Measurements from ENCODE around the gene MTHFD1. TPM values are rescaled to one million over a fixed set of nuclear protein-coding genes. Genes with fewer than 3 reads are reported as not detected.
"Not testable (repeated sequence)": the region's sequence is repeated elsewhere in the genome, so short reads cannot be mapped to it uniquely, and the experiment has no call there.

The MTHFD1 gene
- polyA plus RNA-seq (2013, experiment 1 of 2; ENCODE audit: insufficient read length) = 59.5 TPM
- 50.4 TPM for polyA plus RNA-seq (2013, experiment 2 of 2; ENCODE audit: insufficient read length)

- peak; percentile 100 for DNase-seq
These were observed at the start of gene MTHFD1 for GRCh38 chr14:64387782-64388532. Gene MTHFD1, plus strand, starts transcription at chr14:64388353. Its CDS starts 75 bp downstream, at chr14:64388428.

- DNase-seq = peak; percentile 98
These were observed 49.4 kb upstream of the MTHFD1 start for GRCh38 chr14:64338616-64339316.

DNA sequence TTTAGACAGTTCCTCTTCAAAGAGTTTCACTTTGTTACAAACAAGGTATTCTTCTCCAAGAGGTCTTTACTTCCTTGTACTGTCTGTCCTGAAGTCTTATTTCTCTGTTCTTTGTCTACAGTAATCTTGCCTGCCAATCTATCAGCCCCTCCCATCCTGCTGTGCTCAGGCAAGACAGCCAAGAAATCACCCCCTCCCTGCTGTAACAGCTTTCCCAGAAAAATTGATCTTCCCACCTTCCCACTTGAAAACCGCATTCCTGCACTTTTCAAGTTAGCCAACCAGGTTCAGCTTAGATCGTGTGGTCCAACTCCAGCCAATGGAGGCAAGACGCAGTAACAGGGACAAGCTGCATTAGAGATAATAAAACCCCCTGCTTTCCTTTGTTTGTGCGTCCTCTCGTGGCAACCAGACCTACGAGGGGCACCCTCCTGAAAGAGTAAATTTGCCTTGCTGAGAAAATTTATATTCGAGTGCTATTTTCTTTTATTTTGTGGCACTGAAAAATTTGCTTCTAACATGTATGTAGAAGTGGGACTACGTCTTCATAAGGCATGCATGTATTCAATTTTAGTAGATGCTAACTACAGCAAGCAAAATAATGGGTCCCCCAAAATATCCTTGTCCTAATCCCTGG is 47.5 kb upstream of the MTHFD1 start:
- no peak for DNase-seq

DNA sequence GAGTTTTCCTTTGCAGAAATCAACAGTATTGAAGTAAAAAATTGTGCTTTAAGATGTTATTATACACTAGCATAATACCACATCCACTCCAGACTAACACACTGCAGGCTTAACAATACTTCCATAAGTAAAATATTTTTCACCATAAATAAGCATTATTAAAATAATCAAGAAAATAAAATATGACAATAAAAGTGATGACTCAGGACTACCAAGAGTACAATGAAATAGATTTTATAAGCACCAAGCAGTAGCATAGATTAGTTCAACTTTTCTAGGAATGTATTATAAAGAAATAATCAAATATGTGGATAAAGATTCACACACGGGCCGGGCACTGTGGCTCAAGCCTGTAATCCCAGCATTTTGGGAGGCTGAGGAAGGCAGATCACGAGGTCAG is 40.4 kb upstream of the MTHFD1 start:
- no peak for DNase-seq

- DNase-seq = no peak
These were observed 38.2 kb upstream of the MTHFD1 start for GRCh38 chr14:64349741-64350490.

GRCh38 chr14:64363265-64363846 is 24.8 kb upstream of the MTHFD1 start:
- DNase-seq = peak; percentile 45

- DNase-seq = peak; percentile 63
These were observed 23.2 kb upstream of the MTHFD1 start for GRCh38 chr14:64364907-64365306.

DNA sequence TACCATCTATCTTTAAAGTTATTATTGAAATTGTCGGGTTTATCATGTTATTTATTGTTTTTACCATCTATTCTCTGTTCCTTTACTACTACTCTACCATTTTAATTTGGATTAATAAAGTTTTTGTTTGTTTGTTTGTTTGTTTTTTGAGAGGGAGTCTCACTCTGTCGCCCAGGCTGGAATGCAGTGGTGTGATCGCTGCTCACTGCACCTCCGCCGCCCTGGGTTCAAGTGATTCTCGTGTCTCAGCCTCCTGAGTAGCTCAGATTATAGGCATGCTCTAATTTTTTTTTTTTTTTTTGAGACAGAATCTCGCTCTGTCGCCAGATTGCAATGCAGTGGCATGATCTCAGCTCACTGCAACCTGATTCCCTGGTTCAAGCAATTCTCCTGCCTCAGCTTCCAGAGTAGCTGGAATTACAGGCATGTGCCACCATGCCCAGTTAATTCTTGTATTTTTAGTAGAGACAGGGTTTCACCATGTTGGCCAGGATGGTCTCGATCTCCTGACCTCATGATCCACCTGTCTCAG is 22.7 kb upstream of the MTHFD1 start:
- peak; percentile 70 for DNase-seq

GRCh38 chr14:64369201-64369600 is 19.0 kb upstream of the MTHFD1 start:
- DNase-seq = peak; percentile 82

- DNase-seq = peak; percentile 22
These were observed 846 bp upstream of the MTHFD1 start for GRCh38 chr14:64387232-64387781.

DNA sequence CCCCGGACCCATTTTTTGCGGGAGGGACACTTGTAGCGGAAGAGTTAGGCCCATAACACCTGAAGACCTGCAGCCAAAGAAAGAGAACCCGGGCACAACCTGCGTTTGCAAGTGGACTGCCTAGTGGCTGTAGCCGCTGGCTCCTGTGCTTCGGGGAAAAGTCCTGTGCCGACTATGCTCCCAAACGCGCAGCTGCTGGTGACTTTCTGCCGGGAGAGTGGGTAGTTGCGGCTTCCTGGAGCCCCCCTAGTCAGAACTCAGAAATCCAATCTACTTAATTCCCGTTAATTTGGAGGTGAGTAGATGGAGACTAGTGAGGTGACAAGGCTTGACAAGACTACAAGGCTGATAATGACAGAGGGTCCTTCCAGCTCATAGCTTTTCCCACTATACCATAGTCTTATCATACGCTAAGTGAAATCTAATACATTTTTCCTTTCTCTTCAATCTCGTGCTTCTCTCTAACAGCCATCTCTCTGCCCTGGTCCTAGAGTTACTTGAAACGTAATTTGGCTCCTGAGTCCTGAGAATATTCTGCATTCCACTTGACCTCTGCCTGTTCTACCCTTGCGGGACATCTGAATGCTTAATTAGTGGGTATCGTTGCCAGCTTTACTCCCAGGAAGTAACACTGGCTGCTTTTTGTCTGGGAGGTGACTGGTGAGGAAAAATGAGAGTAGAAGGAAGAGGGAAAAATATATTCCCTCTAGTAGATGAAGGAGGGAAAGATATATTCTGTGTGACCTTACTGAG is 556 bp downstream of the MTHFD1 start:
- DNase-seq = peak; percentile 18

- DNase-seq = no peak
These were observed 3.1 kb downstream of the MTHFD1 start for GRCh38 chr14:64391113-64391725.

- DNase-seq = no peak
These were observed 3.8 kb downstream of the MTHFD1 start for GRCh38 chr14:64391986-64392385.

DNA sequence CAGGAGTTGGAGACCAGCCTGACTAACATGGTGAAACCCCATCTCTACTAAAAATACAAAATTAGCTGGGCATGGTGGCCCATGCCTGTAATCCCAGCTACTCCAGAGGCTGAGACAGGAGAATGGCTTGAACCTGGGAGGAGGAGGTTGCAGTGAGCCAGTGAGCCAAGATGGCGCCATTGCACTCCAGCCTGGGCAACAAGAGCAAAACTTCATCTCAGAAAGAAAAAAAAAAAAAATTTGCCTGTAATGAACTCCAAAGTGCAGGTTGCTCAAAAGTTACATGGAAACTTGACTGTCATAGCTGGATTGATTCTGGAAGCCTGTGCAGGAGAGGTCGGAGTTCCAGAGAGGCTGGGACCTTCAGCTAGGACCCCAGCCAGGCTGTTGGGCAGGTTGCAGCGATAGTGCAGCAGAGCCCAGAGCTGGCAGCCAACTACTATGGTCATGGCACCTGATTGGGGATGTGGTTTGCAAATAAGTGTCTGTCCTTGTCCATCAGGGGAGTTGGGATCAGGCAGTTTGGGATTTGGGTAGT is 5.1 kb downstream of the MTHFD1 start:
- DNase-seq = not testable (repeated sequence)

GRCh38 chr14:64394423-64394822 is 6.3 kb downstream of the MTHFD1 start:
- no peak for DNase-seq

GRCh38 chr14:64394977-64395633 is 7.0 kb downstream of the MTHFD1 start:
- DNase-seq = no peak

GRCh38 chr14:64400829-64401459 is 12.8 kb downstream of the MTHFD1 start:
- DNase-seq = no peak

- DNase-seq = no peak
These were observed 13.8 kb downstream of the MTHFD1 start for GRCh38 chr14:64401949-64402348.

GRCh38 chr14:64405295-64405694 is 17.1 kb downstream of the MTHFD1 start:
- no peak for DNase-seq

Measured in fibroblast of skin of scalp (primary cell).